Measurements from ENCODE around the gene DFFB.

The DFFB gene

GRCh38 chr1:3905953-3906671 is 48.8 kb downstream of the DFFB start:
- Histone ChIP-seq H3K9me3 (ENCODE audit: control insufficient read depth, low read length) (no peaks in the 10 kb centered on the region), H3K4me1 (ENCODE audit: control insufficient read depth, insufficient read depth, low read length, poor library complexity, severe bottlenecking) (peaks cover 27% of the 10 kb centered on the region), H3K27me3 (replicated peaks; ENCODE audit: control insufficient read depth, insufficient read depth, low read length, poor library complexity, severe bottlenecking) (no peaks in the 10 kb centered on the region), H3K4me3 (ENCODE audit: insufficient read depth, low read depth, low read length, poor library complexity, severe bottlenecking) (no peak overlapping the region), H3K36me3 (ENCODE audit: control insufficient read depth, insufficient read depth, low read length) (no peaks in the 10 kb centered on the region), H3K27ac (ENCODE audit: insufficient read depth, low read length, poor library complexity, severe bottlenecking) (no peak overlapping the region)
- no peak for DNase-seq

- Histone ChIP-seq H3K27me3 (replicated peaks; ENCODE audit: control insufficient read depth, insufficient read depth, low read length, poor library complexity, severe bottlenecking) (no peaks in the 10 kb centered on the region), H3K36me3 (ENCODE audit: control insufficient read depth, insufficient read depth, low read length) (no peaks in the 10 kb centered on the region), H3K4me1 (ENCODE audit: control insufficient read depth, insufficient read depth, low read length, poor library complexity, severe bottlenecking) (peaks cover 25% of the 10 kb centered on the region), H3K27ac (ENCODE audit: insufficient read depth, low read length, poor library complexity, severe bottlenecking) (no peak overlapping the region), H3K4me3 (ENCODE audit: insufficient read depth, low read depth, low read length, poor library complexity, severe bottlenecking) (no peak overlapping the region), H3K9me3 (ENCODE audit: control insufficient read depth, low read length) (no peaks in the 10 kb centered on the region)
- DNase-seq = no peak
These were observed 49.4 kb downstream of the DFFB start for GRCh38 chr1:3906672-3907020.

- Histone ChIP-seq H3K27me3 (replicated peaks; ENCODE audit: control insufficient read depth, insufficient read depth, low read length, poor library complexity, severe bottlenecking) (no peaks in the 10 kb centered on the region), H3K4me1 (ENCODE audit: control insufficient read depth, insufficient read depth, low read length, poor library complexity, severe bottlenecking) (peaks cover 22% of the 10 kb centered on the region), H3K4me3 (ENCODE audit: insufficient read depth, low read depth, low read length, poor library complexity, severe bottlenecking) (no peak overlapping the region), H3K27ac (ENCODE audit: insufficient read depth, low read length, poor library complexity, severe bottlenecking) (no peak overlapping the region), H3K9me3 (ENCODE audit: control insufficient read depth, low read length) (no peaks in the 10 kb centered on the region), H3K36me3 (ENCODE audit: control insufficient read depth, insufficient read depth, low read length) (no peaks in the 10 kb centered on the region)
- DNase-seq = no peak
These were observed 49.8 kb downstream of the DFFB start for GRCh38 chr1:3907031-3907534.

- no peak overlapping the region for H3K27ac ChIP-seq (ENCODE audit: insufficient read depth, low read length, poor library complexity, severe bottlenecking)
- H3K9me3 ChIP-seq (ENCODE audit: control insufficient read depth, low read length) = no peaks in the 10 kb centered on the region
- no peaks in the 10 kb centered on the region for H3K36me3 ChIP-seq (ENCODE audit: control insufficient read depth, insufficient read depth, low read length)
- H3K27me3 ChIP-seq (replicated peaks; ENCODE audit: control insufficient read depth, insufficient read depth, low read length, poor library complexity, severe bottlenecking) = no peaks in the 10 kb centered on the region
- no peak overlapping the region for H3K4me3 ChIP-seq (ENCODE audit: insufficient read depth, low read depth, low read length, poor library complexity, severe bottlenecking)
- DNase-seq = no peak
- H3K4me1 ChIP-seq (ENCODE audit: control insufficient read depth, insufficient read depth, low read length, poor library complexity, severe bottlenecking) = peaks cover 16% of the 10 kb centered on the region
These were observed 50.4 kb downstream of the DFFB start for GRCh38 chr1:3907621-3908165.

GRCh38 chr1:3908886-3909517 is 51.7 kb downstream of the DFFB start:
- Histone ChIP-seq H3K27ac (ENCODE audit: insufficient read depth, low read length, poor library complexity, severe bottlenecking) (no peak overlapping the region), H3K4me3 (ENCODE audit: insufficient read depth, low read depth, low read length, poor library complexity, severe bottlenecking) (no peak overlapping the region), H3K4me1 (ENCODE audit: control insufficient read depth, insufficient read depth, low read length, poor library complexity, severe bottlenecking) (peaks cover 4% of the 10 kb centered on the region), H3K9me3 (ENCODE audit: control insufficient read depth, low read length) (no peaks in the 10 kb centered on the region), H3K36me3 (ENCODE audit: control insufficient read depth, insufficient read depth, low read length) (no peaks in the 10 kb centered on the region), H3K27me3 (replicated peaks; ENCODE audit: control insufficient read depth, insufficient read depth, low read length, poor library complexity, severe bottlenecking) (no peaks in the 10 kb centered on the region)
- DNase-seq = no peak

- no peak overlapping the region for H3K27ac ChIP-seq (ENCODE audit: insufficient read depth, low read length, poor library complexity, severe bottlenecking)
- no peak for DNase-seq
- no peaks in the 10 kb centered on the region for H3K36me3 ChIP-seq (ENCODE audit: control insufficient read depth, insufficient read depth, low read length)
- peaks cover 4% of the 10 kb centered on the region for H3K4me1 ChIP-seq (ENCODE audit: control insufficient read depth, insufficient read depth, low read length, poor library complexity, severe bottlenecking)
- no peaks in the 10 kb centered on the region for H3K9me3 ChIP-seq (ENCODE audit: control insufficient read depth, low read length)
- H3K4me3 ChIP-seq (ENCODE audit: insufficient read depth, low read depth, low read length, poor library complexity, severe bottlenecking) = no peak overlapping the region
- H3K27me3 ChIP-seq (replicated peaks; ENCODE audit: control insufficient read depth, insufficient read depth, low read length, poor library complexity, severe bottlenecking) = no peaks in the 10 kb centered on the region
These were observed 52.3 kb downstream of the DFFB start for GRCh38 chr1:3909615-3910014.

GRCh38 chr1:3910049-3910731 is 52.9 kb downstream of the DFFB start:
- DNase-seq = no peak
- Histone ChIP-seq H3K9me3 (ENCODE audit: control insufficient read depth, low read length) (no peaks in the 10 kb centered on the region), H3K4me3 (ENCODE audit: insufficient read depth, low read depth, low read length, poor library complexity, severe bottlenecking) (no peak overlapping the region), H3K27ac (ENCODE audit: insufficient read depth, low read length, poor library complexity, severe bottlenecking) (no peak overlapping the region), H3K4me1 (ENCODE audit: control insufficient read depth, insufficient read depth, low read length, poor library complexity, severe bottlenecking) (peaks cover 4% of the 10 kb centered on the region), H3K27me3 (replicated peaks; ENCODE audit: control insufficient read depth, insufficient read depth, low read length, poor library complexity, severe bottlenecking) (no peaks in the 10 kb centered on the region), H3K36me3 (ENCODE audit: control insufficient read depth, insufficient read depth, low read length) (no peaks in the 10 kb centered on the region)

- H3K4me3 ChIP-seq (ENCODE audit: insufficient read depth, low read depth, low read length, poor library complexity, severe bottlenecking) = no peak overlapping the region
These were observed 53.9 kb downstream of the DFFB start for GRCh38 chr1:3910857-3911845.

GRCh38 chr1:3911981-3912808 is 54.9 kb downstream of the DFFB start:
- no peak for DNase-seq
- Histone ChIP-seq H3K27ac (ENCODE audit: insufficient read depth, low read length, poor library complexity, severe bottlenecking) (no peak overlapping the region), H3K27me3 (replicated peaks; ENCODE audit: control insufficient read depth, insufficient read depth, low read length, poor library complexity, severe bottlenecking) (no peaks in the 10 kb centered on the region), H3K36me3 (ENCODE audit: control insufficient read depth, insufficient read depth, low read length) (no peaks in the 10 kb centered on the region), H3K9me3 (ENCODE audit: control insufficient read depth, low read length) (no peaks in the 10 kb centered on the region), H3K4me3 (ENCODE audit: insufficient read depth, low read depth, low read length, poor library complexity, severe bottlenecking) (no peak overlapping the region), H3K4me1 (ENCODE audit: control insufficient read depth, insufficient read depth, low read length, poor library complexity, severe bottlenecking) (peaks cover 4% of the 10 kb centered on the region)

More at GRCh38 chr1:3910857-3911845, 53.9 kb downstream of the DFFB start:
- peak; percentile 47 to 62 (median 48) for DNase-seq
- Histone ChIP-seq H3K9me3 (ENCODE audit: control insufficient read depth, low read length) (no peaks in the 10 kb centered on the region), H3K27me3 (replicated peaks; ENCODE audit: control insufficient read depth, insufficient read depth, low read length, poor library complexity, severe bottlenecking) (no peaks in the 10 kb centered on the region), H3K36me3 (ENCODE audit: control insufficient read depth, insufficient read depth, low read length) (no peaks in the 10 kb centered on the region), H3K27ac (ENCODE audit: insufficient read depth, low read length, poor library complexity, severe bottlenecking) (no peak overlapping the region), H3K4me1 (ENCODE audit: control insufficient read depth, insufficient read depth, low read length, poor library complexity, severe bottlenecking) (peaks cover 4% of the 10 kb centered on the region)
